A673 (cell line): ENCODE measurements around the gene LRBA.

Experiments
- EZH2 ChIP-seq: fragments of 200-600 bp; sonication (generic); IDR thresholded peaks from 2 replicates; pipeline ENCODE4 v1.6.1; 2017; ENCODE audit warnings: borderline replicate concordance, low read depth, mild to moderate bottlenecking, mixed read lengths, antibody characterized with exemption, low read length; ENCODE audit not compliant: poor library complexity, severe bottlenecking
- TF ChIP-seq, protein P1 (sequence below): fragments of 300-800, 200-600 bp; sonication (generic); conservative IDR thresholded peaks from 2 replicates; pipeline ENCODE4 v1.5.1; 2017; ENCODE audit warnings: low read depth, mild to moderate bottlenecking, antibody characterized with exemption, low read length, moderate library complexity, mixed read lengths

DNA sequence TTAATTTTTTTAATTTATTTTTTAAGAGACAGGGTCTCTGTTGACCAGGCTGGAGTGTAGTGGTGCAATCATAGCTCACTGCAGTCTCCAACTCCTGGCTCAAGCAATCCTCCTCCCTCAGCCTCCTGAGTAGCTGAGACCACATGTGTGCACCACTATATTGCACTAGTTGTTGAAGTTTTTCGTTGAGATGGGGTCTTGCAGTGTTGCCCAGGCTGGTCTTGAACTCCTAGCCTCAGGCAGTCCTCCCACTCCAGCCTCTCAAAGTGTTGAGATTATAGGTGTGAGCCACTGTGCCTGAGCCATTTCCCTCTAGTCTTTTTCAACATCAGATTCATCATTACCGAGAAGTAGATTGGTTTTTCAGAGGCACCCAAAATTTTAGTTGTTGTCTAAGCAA, 771.2 kb downstream of the LRBA start:
- TF ChIP-seq, protein P1, sequence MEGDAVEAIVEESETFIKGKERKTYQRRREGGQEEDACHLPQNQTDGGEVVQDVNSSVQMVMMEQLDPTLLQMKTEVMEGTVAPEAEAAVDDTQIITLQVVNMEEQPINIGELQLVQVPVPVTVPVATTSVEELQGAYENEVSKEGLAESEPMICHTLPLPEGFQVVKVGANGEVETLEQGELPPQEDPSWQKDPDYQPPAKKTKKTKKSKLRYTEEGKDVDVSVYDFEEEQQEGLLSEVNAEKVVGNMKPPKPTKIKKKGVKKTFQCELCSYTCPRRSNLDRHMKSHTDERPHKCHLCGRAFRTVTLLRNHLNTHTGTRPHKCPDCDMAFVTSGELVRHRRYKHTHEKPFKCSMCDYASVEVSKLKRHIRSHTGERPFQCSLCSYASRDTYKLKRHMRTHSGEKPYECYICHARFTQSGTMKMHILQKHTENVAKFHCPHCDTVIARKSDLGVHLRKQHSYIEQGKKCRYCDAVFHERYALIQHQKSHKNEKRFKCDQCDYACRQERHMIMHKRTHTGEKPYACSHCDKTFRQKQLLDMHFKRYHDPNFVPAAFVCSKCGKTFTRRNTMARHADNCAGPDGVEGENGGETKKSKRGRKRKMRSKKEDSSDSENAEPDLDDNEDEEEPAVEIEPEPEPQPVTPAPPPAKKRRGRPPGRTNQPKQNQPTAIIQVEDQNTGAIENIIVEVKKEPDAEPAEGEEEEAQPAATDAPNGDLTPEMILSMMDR = no peak
- no peak for TF ChIP-seq EZH2
